A673 (cell line): ENCODE results near the gene BRSK1.

Experiments
- CTCF ChIP-seq: fragments of 300-800, 200-600 bp; sonication (generic); conservative IDR thresholded peaks from 2 replicates; pipeline ENCODE4 v1.5.1; 2017; ENCODE audit warnings: low read depth, mild to moderate bottlenecking, antibody characterized with exemption, low read length, moderate library complexity, mixed read lengths
- EZH2 ChIP-seq: fragments of 200-600 bp; sonication (generic); IDR thresholded peaks from 2 replicates; pipeline ENCODE4 v1.6.1; 2017; ENCODE audit warnings: borderline replicate concordance, low read depth, mild to moderate bottlenecking, mixed read lengths, antibody characterized with exemption, low read length; ENCODE audit not compliant: poor library complexity, severe bottlenecking

- TF ChIP-seq CTCF, result peak; percentile 49
- TF ChIP-seq EZH2, result no peak
These were observed 57.0 kb downstream of the BRSK1 start for GRCh38 chr19:55340784-55341147.
